WERI-Rb-1 (cell line): ENCODE data around the gene CCDC8.

Experiments used
- DNase-seq: peaks from one replicate; pipeline ENCODE4 v3.0.0-alpha.2; 2020
- H3K27ac ChIP-seq: fragments of 250-450 bp; sonication (Bioruptor Pico); 2 replicates; pipeline ENCODE4 v1.5.1; 2020; ENCODE audit warnings: mild to moderate bottlenecking, moderate library complexity
- H3K27me3 ChIP-seq: fragments of 250-450 bp; sonication (Bioruptor Pico); 2 replicates; pipeline ENCODE4 v1.5.1; 2021; ENCODE audit warnings: mild to moderate bottlenecking, low read depth, moderate library complexity; ENCODE audit not compliant: insufficient read depth, severe bottlenecking
- H3K36me3 ChIP-seq: fragments of 250-450 bp; sonication (Bioruptor Pico); 2 replicates; pipeline ENCODE4 v1.5.1; 2020; ENCODE audit warnings: mild to moderate bottlenecking, moderate library complexity
- H3K4me3 ChIP-seq: 2 replicates; pipeline ENCODE4 v1.5.1; 2011; ENCODE audit warnings: low read depth, mild to moderate bottlenecking, control low read depth, low read length
- H3K9me3 ChIP-seq: fragments of 250-450 bp; sonication (Bioruptor Pico); 2 replicates; pipeline ENCODE4 v1.5.1; 2021; ENCODE audit warnings: mild to moderate bottlenecking, moderate library complexity; ENCODE audit not compliant: severe bottlenecking
- TF ChIP-seq, protein P1 (sequence below): IDR thresholded peaks from 2 replicates; pipeline ENCODE4 v1.5.1; 2011; ENCODE audit warnings: low read depth, mild to moderate bottlenecking, control low read depth, inconsistent platforms, low read length

The CCDC8 gene

GRCh38 chr19:46412650-46413261 is 608 bp downstream of the CCDC8 start:
- Histone ChIP-seq H3K4me3 (no peak overlapping the region), H3K9me3 (no peaks in the 10 kb centered on the region), H3K27me3 (no peaks in the 10 kb centered on the region), H3K27ac (no peak overlapping the region), H3K36me3 (no peaks in the 10 kb centered on the region)
- TF ChIP-seq, protein P1, sequence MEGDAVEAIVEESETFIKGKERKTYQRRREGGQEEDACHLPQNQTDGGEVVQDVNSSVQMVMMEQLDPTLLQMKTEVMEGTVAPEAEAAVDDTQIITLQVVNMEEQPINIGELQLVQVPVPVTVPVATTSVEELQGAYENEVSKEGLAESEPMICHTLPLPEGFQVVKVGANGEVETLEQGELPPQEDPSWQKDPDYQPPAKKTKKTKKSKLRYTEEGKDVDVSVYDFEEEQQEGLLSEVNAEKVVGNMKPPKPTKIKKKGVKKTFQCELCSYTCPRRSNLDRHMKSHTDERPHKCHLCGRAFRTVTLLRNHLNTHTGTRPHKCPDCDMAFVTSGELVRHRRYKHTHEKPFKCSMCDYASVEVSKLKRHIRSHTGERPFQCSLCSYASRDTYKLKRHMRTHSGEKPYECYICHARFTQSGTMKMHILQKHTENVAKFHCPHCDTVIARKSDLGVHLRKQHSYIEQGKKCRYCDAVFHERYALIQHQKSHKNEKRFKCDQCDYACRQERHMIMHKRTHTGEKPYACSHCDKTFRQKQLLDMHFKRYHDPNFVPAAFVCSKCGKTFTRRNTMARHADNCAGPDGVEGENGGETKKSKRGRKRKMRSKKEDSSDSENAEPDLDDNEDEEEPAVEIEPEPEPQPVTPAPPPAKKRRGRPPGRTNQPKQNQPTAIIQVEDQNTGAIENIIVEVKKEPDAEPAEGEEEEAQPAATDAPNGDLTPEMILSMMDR, result no peak
- no peak for DNase-seq

DNA sequence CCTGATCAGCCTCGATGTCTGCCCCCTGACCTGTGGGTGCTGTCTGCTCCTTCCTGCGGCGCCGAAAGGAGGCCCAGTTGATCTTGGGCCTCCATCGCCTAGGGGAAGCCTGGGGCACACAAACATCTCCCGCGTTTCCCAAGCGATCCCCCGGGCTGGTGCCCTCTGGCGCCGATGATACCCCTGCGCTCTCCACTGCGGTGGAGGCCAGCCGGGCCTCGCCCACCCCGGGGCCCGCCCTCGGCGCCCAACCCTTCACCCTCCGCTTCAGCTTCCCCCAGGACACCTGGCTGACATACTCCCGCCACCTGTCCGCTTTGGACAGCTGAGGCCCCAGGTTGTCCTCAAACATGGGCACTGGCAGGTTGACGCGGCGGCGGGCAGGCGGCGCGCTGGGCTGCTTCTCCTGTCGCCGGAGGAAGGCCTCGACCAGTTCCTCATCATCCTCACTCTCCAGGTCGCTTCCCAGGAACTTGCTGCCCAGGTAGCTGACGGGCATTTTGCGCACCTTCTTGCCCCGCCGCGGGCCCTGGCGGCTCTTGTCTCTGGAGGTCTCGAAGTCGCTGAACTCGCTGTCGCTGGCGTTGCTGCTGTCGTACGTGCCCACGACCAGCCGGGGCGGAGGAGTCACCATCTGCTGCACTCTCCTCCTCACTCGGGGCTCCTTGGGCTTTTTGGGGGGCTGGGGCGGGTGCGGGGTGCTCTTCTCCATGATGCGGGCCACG is 1.3 kb downstream of the CCDC8 start:
- no peaks in the 10 kb centered on the region for H3K9me3 ChIP-seq
- no peaks in the 10 kb centered on the region for H3K36me3 ChIP-seq
- H3K27me3 ChIP-seq, result no peaks in the 10 kb centered on the region
- TF ChIP-seq, protein P1, result no peak
- no peak overlapping the region for H3K27ac ChIP-seq
- DNase-seq, result no peak
- no peak overlapping the region for H3K4me3 ChIP-seq

- H3K36me3 ChIP-seq, result no peaks in the 10 kb centered on the region
- no peaks in the 10 kb centered on the region for H3K9me3 ChIP-seq
- no peak overlapping the region for H3K4me3 ChIP-seq
- H3K27me3 ChIP-seq, result no peaks in the 10 kb centered on the region
- no peak for DNase-seq
- H3K27ac ChIP-seq, result no peak overlapping the region
- TF ChIP-seq, protein P1, result no peak
These were observed 2.1 kb downstream of the CCDC8 start for GRCh38 chr19:46411088-46411924.

DNA sequence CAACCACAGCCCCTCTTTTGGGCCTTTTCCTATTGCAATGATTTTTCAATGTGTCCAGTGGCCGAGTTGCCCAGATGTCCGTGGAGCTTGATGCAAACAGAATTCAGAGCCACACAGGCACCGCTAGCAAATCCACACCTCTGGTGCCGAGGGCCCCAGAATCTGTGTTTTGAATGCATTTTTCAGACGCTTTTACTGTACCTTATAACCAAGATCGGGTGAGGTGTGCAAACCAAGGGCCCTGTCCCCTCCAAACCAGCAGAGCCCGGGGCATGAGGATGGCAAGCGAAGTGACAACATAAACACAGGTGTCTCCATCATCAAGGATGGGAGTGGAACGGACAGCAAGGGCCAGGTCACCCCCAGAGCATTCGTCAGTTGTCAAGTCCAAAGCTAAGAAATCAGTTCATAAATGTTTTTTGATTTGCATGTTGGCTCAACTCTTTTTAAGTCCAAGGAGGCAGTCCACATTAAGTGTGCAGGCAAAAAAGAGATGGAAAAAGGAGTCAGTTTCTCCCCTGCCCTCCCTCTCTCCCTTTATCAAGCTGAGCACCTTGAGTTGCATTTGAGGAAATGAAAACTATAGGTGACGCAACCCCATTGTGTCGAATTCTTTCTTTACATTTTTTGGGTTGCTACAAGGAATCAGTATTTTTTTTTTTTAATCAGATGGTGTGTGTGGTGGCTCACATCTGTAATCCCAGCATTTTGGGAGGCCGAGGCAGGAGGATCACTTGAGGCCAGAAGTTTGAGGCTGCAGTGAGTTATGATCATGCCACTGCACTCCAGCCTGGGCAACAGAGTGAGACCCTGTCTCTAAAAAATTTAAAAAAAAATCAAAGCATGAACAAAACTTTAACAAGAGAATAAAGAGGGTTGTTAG is 2.9 kb downstream of the CCDC8 start:
- TF ChIP-seq, protein P1, result no peak
- no peaks in the 10 kb centered on the region for H3K27me3 ChIP-seq
- H3K36me3 ChIP-seq, result no peaks in the 10 kb centered on the region
- H3K27ac ChIP-seq, result no peak overlapping the region
- H3K4me3 ChIP-seq, result no peak overlapping the region
- no peaks in the 10 kb centered on the region for H3K9me3 ChIP-seq
- DNase-seq, result no peak

DNA sequence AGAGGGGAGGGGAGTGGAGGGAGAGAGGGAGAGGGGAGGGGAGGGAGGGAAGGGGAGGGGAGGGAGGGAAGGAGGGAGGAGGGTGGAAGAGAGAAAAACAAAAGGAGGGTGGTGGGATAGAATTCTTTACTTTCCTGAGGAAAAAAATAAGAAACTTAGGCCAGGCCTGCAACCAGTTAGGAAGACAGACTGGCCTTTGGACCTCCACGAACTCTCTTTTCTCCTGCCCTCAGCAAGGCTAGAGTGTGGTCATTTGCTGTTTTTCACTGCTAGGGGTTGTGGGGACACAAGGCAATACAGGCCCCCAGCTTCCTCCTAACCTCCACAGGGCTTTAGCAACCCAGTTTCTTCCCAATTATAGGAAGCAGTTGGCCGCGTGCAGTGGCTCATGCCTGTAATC is 4.2 kb downstream of the CCDC8 start:
- TF ChIP-seq, protein P1, result no peak
- H3K27me3 ChIP-seq, result no peaks in the 10 kb centered on the region
- H3K4me3 ChIP-seq, result no peak overlapping the region
- H3K27ac ChIP-seq, result peak overlapping the region; percentile 31; the same call in 1 of the 2 replicates
- H3K9me3 ChIP-seq, result no peaks in the 10 kb centered on the region
- no peaks in the 10 kb centered on the region for H3K36me3 ChIP-seq
- DNase-seq, result no peak
